HG02852 (cell line): ENCODE data around the gene CNOT2.

Experiments
- ATAC-seq: cut with Tn5 transposase; IDR thresholded peaks from one replicate; pipeline ENCODE4 v1.9.1; 2021; ENCODE audit warnings: mild to moderate bottlenecking, moderate library complexity; ENCODE audit not compliant: unreplicated experiment

The CNOT2 gene

GRCh38 chr12:70242695-70243509, at the start of gene CNOT2:
TSS of gene CNOT2 (plus strand) at chr12:70243433. CDS start at chr12:70278227, 34,794 bp downstream.
- ATAC-seq: peak; percentile 73

- no peak for ATAC-seq
These were observed 49.2 kb upstream of the CNOT2 start for GRCh38 chr12:70194076-70194475.

GRCh38 chr12:70196811-70197281, 46.4 kb upstream of the CNOT2 start:
- no peak for ATAC-seq

GRCh38 chr12:70197345-70197744, 45.9 kb upstream of the CNOT2 start:
- ATAC-seq: no peak

- ATAC-seq: no peak
These were observed 29.5 kb upstream of the CNOT2 start for GRCh38 chr12:70213707-70214106.

- no peak for ATAC-seq
These were observed 28.1 kb upstream of the CNOT2 start for GRCh38 chr12:70214972-70215617.

- no peak for ATAC-seq
These were observed 25.8 kb upstream of the CNOT2 start for GRCh38 chr12:70217416-70217815.

- no peak for ATAC-seq
These were observed 21.6 kb upstream of the CNOT2 start for GRCh38 chr12:70221626-70222025.

GRCh38 chr12:70227911-70228310, 15.3 kb upstream of the CNOT2 start:
- no peak for ATAC-seq

- ATAC-seq: no peak
These were observed 12.2 kb upstream of the CNOT2 start for GRCh38 chr12:70230934-70231606.

- no peak for ATAC-seq
These were observed 6.2 kb upstream of the CNOT2 start for GRCh38 chr12:70236990-70237389.

GRCh38 chr12:70240673-70241072, 2.6 kb upstream of the CNOT2 start:
- ATAC-seq: no peak

- no peak for ATAC-seq
These were observed 1.4 kb upstream of the CNOT2 start for GRCh38 chr12:70241845-70242244.

- ATAC-seq: peak; percentile 55
These were observed 508 bp downstream of the CNOT2 start for GRCh38 chr12:70243510-70244371.

- no peak for ATAC-seq
These were observed 1.2 kb downstream of the CNOT2 start for GRCh38 chr12:70244409-70244808.

GRCh38 chr12:70245458-70245857, 2.2 kb downstream of the CNOT2 start:
- ATAC-seq: no peak

GRCh38 chr12:70246580-70246979, 3.3 kb downstream of the CNOT2 start:
- no peak for ATAC-seq

GRCh38 chr12:70247653-70248199, 4.5 kb downstream of the CNOT2 start:
- ATAC-seq: no peak

GRCh38 chr12:70248876-70249275, 5.6 kb downstream of the CNOT2 start:
- no peak for ATAC-seq

- no peak for ATAC-seq
These were observed 6.7 kb downstream of the CNOT2 start for GRCh38 chr12:70249903-70250302.
